ENCODE results near the gene TPM4. TPM values are rescaled to one million over a fixed set of nuclear protein-coding genes. Genes with fewer than 3 reads are reported as not detected.

Gene TPM4
- total and polyA plus RNA-seq, 2 of the 8 experiments (the other 6 are each of a cell fraction or from before 2014, with no cell fraction given), result 160 to 359 TPM

- peaks cover 6 to 10% (median 9%) of the 10 kb centered on the region in 4 experiments; a peak in 5 of 8 replicates for H3K36me3 ChIP-seq (ENCODE audit: control insufficient read depth in 2 of 4, insufficient read depth in 4 of 4, low read length in 3 of 4)
- H4K5ac ChIP-seq (ENCODE audit: insufficient read length, low read depth, low read length), result peak overlapping the region; percentile 15
- POLR2A ChIA-PET (ENCODE audit: partially characterized antibody), result interaction anchor here (0.6 to 22.4 kb wide), 15 partner anchors 12 to 264 kb away, joined by 3 to 582 read pairs (median 7); partner anchors contain the start of genes FAM32A, HSH2D and RAB8A
- FAIRE-seq (no peak), DNase-seq (ENCODE audit: low read depth in 1 of 2, low spot score in 2 of 2) (peak in 1 of 2 experiments; percentile 65)
- peak overlapping the region; percentile 98 for H3K27ac ChIP-seq (ENCODE audit: low read depth, low read length)
- WGBS, 2 experiments (ENCODE audit: extremely low coverage in 1 of 2, insufficient coverage in 1 of 2, insufficient read length in 1 of 2, insufficient replicate concordance in 2 of 2, low coverage in 1 of 2, low lambda C conversion rate in 2 of 2, missing lambda C conversion rate in 1 of 2), result 0% methylated on average over 20 of the region's 56 CpGs; no CpG with 5 or more reads in 1 of the 2 experiments
- H2BK5ac ChIP-seq (ENCODE audit: low read depth, low read length), result peak overlapping the region; percentile 99
- CTCF ChIA-PET (ENCODE audit: partially characterized antibody), result interaction anchor here (0.6 to 9.6 kb wide), 5 partner anchors 11 to 588 kb away, joined by 3 to 107 read pairs (median 4); no protein-coding TSS in a partner anchor
- peak overlapping the region; percentile 5 for H3K56ac ChIP-seq (replicated peaks; ENCODE audit: insufficient read length, low read depth, low read length)
- H4K91ac ChIP-seq (replicated peaks; ENCODE audit: insufficient read length, low read length), result peak overlapping the region; percentile 2
- peak overlapping the region; percentile 86; the same call in 1 of the 2 replicates for H2AK5ac ChIP-seq (ENCODE audit: low read depth, low read length)
- H3K18ac ChIP-seq (ENCODE audit: extremely low read depth, low read length), result peak overlapping the region; percentile 75; the same call in 1 of the 2 replicates
- no peaks in the 10 kb centered on the region for H3K27me3 ChIP-seq (replicated peaks in 1 of 4; ENCODE audit: control insufficient read depth in 3 of 4, extremely low read depth in 1 of 4, insufficient read depth in 3 of 4, low read length in 3 of 4)
- H3K4ac ChIP-seq (replicated peaks; ENCODE audit: insufficient read length, low read depth, low read length), result no peak overlapping the region
- H3K23ac ChIP-seq (ENCODE audit: insufficient read length), result no peak overlapping the region
- H3K4me2 ChIP-seq (ENCODE audit: insufficient read depth in 1 of 2, low read depth in 2 of 2, low read length in 2 of 2), result peak overlapping the region; percentile 76 to 79
- H2AFZ ChIP-seq (ENCODE audit: low read length), result no peak overlapping the region
- peak overlapping the region; percentile 97 to 100 (median 100) for H3K9ac ChIP-seq (replicated peaks in 1 of 4; ENCODE audit: extremely low read depth in 1 of 4, low read depth in 3 of 4, low read length in 3 of 4)
- H3K79me2 ChIP-seq (ENCODE audit: control insufficient read depth in 1 of 2, insufficient read depth in 2 of 2, low read length in 2 of 2), result peaks cover 20 to 55% of the 10 kb centered on the region in 2 experiments
- H4K20me1 ChIP-seq (replicated peaks in 1 of 2; ENCODE audit: control insufficient read depth in 1 of 2, insufficient read depth in 2 of 2, low read length in 2 of 2), result peaks cover 1 to 4% of the 10 kb centered on the region in 2 experiments
- H3K4me3 ChIP-seq (ENCODE audit: extremely low read depth in 1 of 4, insufficient read depth in 2 of 4, low read depth in 3 of 4, low read length in 4 of 4), result peak overlapping the region; percentile 86 to 99 (median 96)
- peak overlapping the region; percentile 44; the same call in 1 of the 2 replicates for H2BK12ac ChIP-seq (ENCODE audit: low read depth, low read length)
- H2BK120ac ChIP-seq (replicated peaks; ENCODE audit: low read depth, low read length), result no peak overlapping the region
- no peak overlapping the region for H2BK15ac ChIP-seq (ENCODE audit: low read length)
- peak overlapping the region; percentile 99 for H4K8ac ChIP-seq (ENCODE audit: extremely low read depth, insufficient read depth, low read length)
- no peaks in the 10 kb centered on the region; the same call in 1 of the 2 replicates for H3K23me2 ChIP-seq (ENCODE audit: low read depth, low read length)
- no peaks in the 10 kb centered on the region for H3K9me3 ChIP-seq (ENCODE audit: insufficient read depth in 2 of 2, low read depth in 1 of 2, low read length in 1 of 2)
- peaks cover 7% of the 10 kb centered on the region for H3K79me1 ChIP-seq (ENCODE audit: low read depth, low read length)
- H3K4me1 ChIP-seq (replicated peaks in 1 of 4; ENCODE audit: control insufficient read depth in 3 of 4, insufficient read depth in 4 of 4, low read length in 3 of 4), result peaks cover 0 to 8% (median 7%) of the 10 kb centered on the region in 4 experiments; a peak in 5 of 7 replicates
- H3K14ac ChIP-seq (ENCODE audit: insufficient read length), result no peak overlapping the region
- H2BK20ac ChIP-seq (ENCODE audit: low read length), result no peak overlapping the region
- no peak for TF ChIP-seq SP4 (IDR thresholded peaks at IDR 0.05; ENCODE audit: low read length)
- no peak for TF ChIP-seq RBBP5 (IDR thresholded peaks at IDR 0.05; ENCODE audit: borderline replicate concordance, low read depth, low read length)
- TF ChIP-seq, protein P1, sequence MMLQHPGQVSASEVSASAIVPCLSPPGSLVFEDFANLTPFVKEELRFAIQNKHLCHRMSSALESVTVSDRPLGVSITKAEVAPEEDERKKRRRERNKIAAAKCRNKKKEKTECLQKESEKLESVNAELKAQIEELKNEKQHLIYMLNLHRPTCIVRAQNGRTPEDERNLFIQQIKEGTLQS (IDR thresholded peaks at IDR 0.05; ENCODE audit: insufficient read depth, low read depth, low read length), result no peak
- TF ChIP-seq SIN3A (conservative IDR thresholded peaks at IDR 0.05 in 1 of 2, IDR thresholded peaks at IDR 0.05 in 1 of 2; ENCODE audit: low read depth in 1 of 2, low read length in 2 of 2), result no peak
- TF ChIP-seq, protein P2, sequence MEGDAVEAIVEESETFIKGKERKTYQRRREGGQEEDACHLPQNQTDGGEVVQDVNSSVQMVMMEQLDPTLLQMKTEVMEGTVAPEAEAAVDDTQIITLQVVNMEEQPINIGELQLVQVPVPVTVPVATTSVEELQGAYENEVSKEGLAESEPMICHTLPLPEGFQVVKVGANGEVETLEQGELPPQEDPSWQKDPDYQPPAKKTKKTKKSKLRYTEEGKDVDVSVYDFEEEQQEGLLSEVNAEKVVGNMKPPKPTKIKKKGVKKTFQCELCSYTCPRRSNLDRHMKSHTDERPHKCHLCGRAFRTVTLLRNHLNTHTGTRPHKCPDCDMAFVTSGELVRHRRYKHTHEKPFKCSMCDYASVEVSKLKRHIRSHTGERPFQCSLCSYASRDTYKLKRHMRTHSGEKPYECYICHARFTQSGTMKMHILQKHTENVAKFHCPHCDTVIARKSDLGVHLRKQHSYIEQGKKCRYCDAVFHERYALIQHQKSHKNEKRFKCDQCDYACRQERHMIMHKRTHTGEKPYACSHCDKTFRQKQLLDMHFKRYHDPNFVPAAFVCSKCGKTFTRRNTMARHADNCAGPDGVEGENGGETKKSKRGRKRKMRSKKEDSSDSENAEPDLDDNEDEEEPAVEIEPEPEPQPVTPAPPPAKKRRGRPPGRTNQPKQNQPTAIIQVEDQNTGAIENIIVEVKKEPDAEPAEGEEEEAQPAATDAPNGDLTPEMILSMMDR (IDR thresholded peaks at IDR 0.05; ENCODE audit: control extremely low read depth in 1 of 3, insufficient read depth in 1 of 3, low read depth in 1 of 3, low read length in 3 of 3), result no peak
- peak; percentile 52 for TF ChIP-seq TAF7 (optimal IDR thresholded peaks at IDR 0.05; ENCODE audit: borderline replicate concordance, low read depth, low read length)
- no peak for TF ChIP-seq HDAC2 (IDR thresholded peaks at IDR 0.05; ENCODE audit: borderline replicate concordance in 1 of 2, low read depth in 2 of 2, low read length in 2 of 2)
These were observed 790 bp downstream of the TPM4 start for GRCh38 chr19:16076958-16077611.
